K562 (cell line): ENCODE data around the gene SH3TC1. TPM values are rescaled to one million over a fixed set of nuclear protein-coding genes. Genes with fewer than 3 reads are reported as not detected.
A peak's percentile ranks its signal among the peaks of the same experiment; 100 is the strongest.

Experiments used
- ATAC-seq: fragments of 200-7000 bp; cut with Tn5 transposase; 3 replicates; pipeline ENCODE4 v1.9.1; 2020; ENCODE audit warnings: moderate library complexity
- BruUV-seq: library from RNA; stranded (reverse); fragments of 400-500 nt; replicated peaks from 2 replicates; lab custom pipeline; 2021; lab: Mats Ljungman, UMichigan
- CTCF ChIA-PET: fragments of 300-600 bp; formaldehyde crosslinking; extraction: SDS; loops from one replicate; lab custom pipeline; 2021; ENCODE audit warnings: low intra/inter-chr PET ratio; lab: Yijun Ruan, JAX
- POLR2A ChIA-PET: fragments of 300-600, 350-650 bp; sonication (Branson Sonifier 250); formaldehyde crosslinking; extraction: SDS; loops from one replicate; lab custom pipeline; 2021; ENCODE audit warnings: antibody characterized with exemption, inconsistent platforms; lab: Yijun Ruan, JAX
- DNase-seq, 4 experiments: peaks; one replicate each; pipeline versions ENCODE4 v3.0.0 to v3.0.0-alpha.2; 2011 to 2018; ENCODE audit warnings: low spot score in 3 of 4, mixed read lengths in 3 of 4; ENCODE audit errors: extremely low read depth in 1 of 4
- FAIRE-seq: peaks from 2 replicates; lab custom pipeline; 2011; peaks lifted over from hg19 to GRCh38; lab: Jason Lieb, UNC
- H2AFZ ChIP-seq: 2 replicates; pipeline ENCODE4 v1.6.0; 2011; ENCODE audit warnings: low read depth, low read length, control low read depth, inconsistent platforms
- H3K27ac ChIP-seq: fragments of 200-600 bp; 3 replicates; pipeline ENCODE4 v1.8.0; 2011; ENCODE audit warnings: low read depth, mild to moderate bottlenecking, control low read depth, inconsistent platforms, low read length, moderate library complexity, mixed read lengths; ENCODE audit errors: extremely low read depth
- H3K27me3 ChIP-seq, 2 experiments: fragments of 300-600 bp in 1 of 2; 2 replicates in 1 of 2; 3 replicates in 1 of 2; pipeline versions ENCODE4 v1.6.0 to v1.8.0; 2011; ENCODE audit warnings: inconsistent platforms in 2 of 2, low read length in 2 of 2, mild to moderate bottlenecking in 1 of 2, mixed read lengths in 1 of 2, moderate library complexity in 1 of 2; ENCODE audit not compliant: control insufficient read depth in 2 of 2, insufficient read depth in 2 of 2
- H3K36me3 ChIP-seq: fragments of 300-600 bp; 3 replicates; pipeline ENCODE4 v1.8.0; 2011; ENCODE audit warnings: mild to moderate bottlenecking, low read length, inconsistent platforms; ENCODE audit not compliant: control insufficient read depth, insufficient read depth
- H3K4me1 ChIP-seq, 2 experiments: fragments of 200-600 bp in 1 of 2; replicated peaks in 1 of 2; 2 replicates in 1 of 2; 3 replicates in 1 of 2; pipeline versions ENCODE4 v1.5.1 to v1.8.0; 2011; ENCODE audit warnings: inconsistent platforms in 2 of 2, low read length in 2 of 2, mild to moderate bottlenecking in 1 of 2, mixed read lengths in 1 of 2, moderate library complexity in 1 of 2; ENCODE audit not compliant: control insufficient read depth in 2 of 2, insufficient read depth in 2 of 2
- H3K4me2 ChIP-seq: 2 replicates; pipeline ENCODE4 v1.6.1; 2011; ENCODE audit warnings: low read length, control low read depth, inconsistent platforms, mixed read lengths; ENCODE audit not compliant: insufficient read depth
- H3K4me3 ChIP-seq: fragments of 200-600 bp; sonication (generic), shearing (Covaris generic); 2 replicates; pipeline ENCODE4 v1.5.1; 2016; ENCODE audit warnings: control low read depth, inconsistent platforms
- H3K79me2 ChIP-seq: fragments of 200-600 bp; 3 replicates; pipeline ENCODE4 v1.8.0; 2011; ENCODE audit warnings: low read length, inconsistent platforms; ENCODE audit not compliant: control insufficient read depth, insufficient read depth
- H3K9ac ChIP-seq, 2 experiments: 2 replicates each; pipeline versions ENCODE4 v1.6.0 to v1.6.1; 2011; ENCODE audit warnings: low read depth in 2 of 2, low read length in 2 of 2, control low read depth in 1 of 2, inconsistent platforms in 1 of 2, mild to moderate bottlenecking in 1 of 2, mixed read lengths in 1 of 2; ENCODE audit not compliant: insufficient read depth in 1 of 2
- H3K9me1 ChIP-seq: one replicate; pipeline ENCODE4 v1.6.0; 2011; ENCODE audit warnings: inconsistent platforms, mild to moderate bottlenecking, low read length, moderate library complexity; ENCODE audit not compliant: control insufficient read depth, insufficient read depth
- H3K9me3 ChIP-seq: replicated peaks from 2 replicates; pipeline ENCODE4 v1.5.1; 2011; ENCODE audit warnings: low read depth, low read length, inconsistent platforms; ENCODE audit not compliant: control insufficient read depth, insufficient read depth
- H4K20me1 ChIP-seq: replicated peaks from 2 replicates; pipeline ENCODE4 v1.6.1; 2011; ENCODE audit warnings: low read length, inconsistent platforms, mixed read lengths; ENCODE audit not compliant: control insufficient read depth, insufficient read depth
- C11orf30 ChIP-seq: fragments of 450-650 bp; IDR thresholded peaks from 2 replicates; pipeline ENCODE4 v1.6.1; 2016; ENCODE audit warnings: low read depth, mild to moderate bottlenecking
- CBX3 ChIP-seq, 2 experiments: IDR thresholded peaks; 1 replicate in 1 of 2; 2 replicates in 1 of 2; pipeline ENCODE4 v1.6.1; 2012; ENCODE audit warnings: inconsistent platforms in 2 of 2, low read length in 2 of 2, borderline replicate concordance in 1 of 2, control low read depth in 1 of 2
- KLF1 ChIP-seq: fragments of 450-650 bp; IDR thresholded peaks from 2 replicates; pipeline ENCODE4 v1.6.1; 2016; ENCODE audit warnings: missing genetic modification characterization, missing compliant biosample characterization
- MAFF ChIP-seq: IDR thresholded peaks from 2 replicates; pipeline ENCODE4 v1.6.1; 2012; ENCODE audit warnings: low read length, improper control_type of control experiment
- NBN ChIP-seq: fragments of 450-650 bp; IDR thresholded peaks from 2 replicates; pipeline ENCODE4 v1.6.1; 2016; ENCODE audit warnings: low read depth, mild to moderate bottlenecking
- POLR2H ChIP-seq: IDR thresholded peaks from 2 replicates; pipeline ENCODE4 v1.6.1; 2016; ENCODE audit warnings: missing genetic modification characterization, low read depth, mild to moderate bottlenecking, control low read depth, missing compliant biosample characterization, moderate library complexity
- TBL1XR1 ChIP-seq, 2 experiments: IDR thresholded peaks; 2 replicates each; pipeline ENCODE4 v1.6.1; 2012; ENCODE audit warnings: improper control_type of control experiment in 2 of 2, low read length in 2 of 2, mild to moderate bottlenecking in 1 of 2
- ZNF354B ChIP-seq: fragments of 250-450 bp; sonication (Bioruptor Pico); IDR thresholded peaks from 2 replicates; pipeline ENCODE4 v1.4.0; 2020
- ZNF696 ChIP-seq: fragments of 250-450 bp; sonication (Bioruptor Pico); conservative IDR thresholded peaks from 2 replicates; pipeline ENCODE4 v1.4.0; 2020; ENCODE audit warnings: mild to moderate bottlenecking, moderate library complexity
- WGBS: fragments of 100-300 bp; shearing (Covaris generic); methylation state at CpG from one replicate; pipeline ENCODE4 v1.1.6; 2016; ENCODE audit warnings: low coverage, mixed read lengths; ENCODE audit not compliant: insufficient coverage; ENCODE audit errors: missing lambda C conversion rate; 5-methylcytosine and 5-hydroxymethylcytosine counted together
- in situ Hi-C: fragments of 300-500 bp; cut with MboI; formaldehyde crosslinking; loops from 4 replicates; pipeline ENCODE4 v1.15.0; 2018; ENCODE audit warnings: inconsistent platforms, mixed read lengths
- intact Hi-C: fragments of 100-400 bp; cut with micrococcal nuclease; formaldehyde crosslinking; loops from 2 replicates; pipeline ENCODE4 v1.14.2; 2022
- polyA plus RNA-seq, 8 experiments: library from polyadenylated mRNA; depleted of rRNA in 4 of 8; stranded (reverse) in 5 of 8; unstranded in 3 of 8; fragments of >200 nt; fragmentation: Nextera tagmentation in 2 of 8; fragmentation: Illumina TruSeq in 1 of 8; extraction: Ambion mirVana in 2 of 8; extraction: Trizol in 1 of 8; gene quantifications; 2 replicates each; pipeline versions ENCODE4 v1.2.1 to v1.2.3, GENCODE V29; 2011 to 2014; ENCODE audit warnings: inconsistent platforms in 1 of 8, missing spikeins in 1 of 8
- total RNA-seq, 7 experiments: library from RNA; depleted of rRNA in 6 of 7; stranded (reverse); fragments of >200 nt in 6 of 7; fragmentation: Illumina TruSeq in 2 of 7; extraction: Trizol in 2 of 7; gene quantifications; 2 replicates each; pipeline versions ENCODE4 v1.2.1 to v1.2.3, GENCODE V29; 2011 to 2021; ENCODE audit warnings: low replicate concordance in 1 of 7
- TF ChIP-seq, protein P1 (sequence below): fragments of 250-450 bp; sonication (Bioruptor Pico); IDR thresholded peaks from 2 replicates; pipeline ENCODE4 v1.5.0; 2021; ENCODE audit warnings: mild to moderate bottlenecking, borderline replicate concordance
- TF ChIP-seq, protein P2 (sequence below): sonication (generic); formaldehyde crosslinking; IDR thresholded peaks from 2 replicates; pipeline ENCODE4 v1.8.1; 2023; ENCODE audit warnings: mild to moderate bottlenecking, missing genetic modification reagents
- TF ChIP-seq, protein P3 (sequence below), 2 experiments: fragments of 200-800 bp in 1 of 2; sonication (Bioruptor generic) in 1 of 2; sonication (generic) in 1 of 2; formaldehyde crosslinking in 1 of 2; IDR thresholded peaks in 1 of 2; conservative IDR thresholded peaks in 1 of 2; 2 replicates each; pipeline versions ENCODE4 v1.5.0 to v1.6.1; 2016 to 2020; ENCODE audit warnings: missing compliant biosample characterization in 1 of 2, missing genetic modification characterization in 1 of 2, missing genetic modification reagents in 1 of 2
- TF ChIP-seq, protein P4 (sequence below): fragments of 450-650 bp; IDR thresholded peaks from 2 replicates; pipeline ENCODE4 v1.6.1; 2017; ENCODE audit warnings: antibody characterized with exemption

SH3TC1 gene
- total and polyA plus RNA-seq, 9 of the 15 experiments (the other 6 are each of a cell fraction or from before 2014, with no cell fraction given): 0.04 to 2.1 (median 0.48) TPM; not detected in 1

DNA sequence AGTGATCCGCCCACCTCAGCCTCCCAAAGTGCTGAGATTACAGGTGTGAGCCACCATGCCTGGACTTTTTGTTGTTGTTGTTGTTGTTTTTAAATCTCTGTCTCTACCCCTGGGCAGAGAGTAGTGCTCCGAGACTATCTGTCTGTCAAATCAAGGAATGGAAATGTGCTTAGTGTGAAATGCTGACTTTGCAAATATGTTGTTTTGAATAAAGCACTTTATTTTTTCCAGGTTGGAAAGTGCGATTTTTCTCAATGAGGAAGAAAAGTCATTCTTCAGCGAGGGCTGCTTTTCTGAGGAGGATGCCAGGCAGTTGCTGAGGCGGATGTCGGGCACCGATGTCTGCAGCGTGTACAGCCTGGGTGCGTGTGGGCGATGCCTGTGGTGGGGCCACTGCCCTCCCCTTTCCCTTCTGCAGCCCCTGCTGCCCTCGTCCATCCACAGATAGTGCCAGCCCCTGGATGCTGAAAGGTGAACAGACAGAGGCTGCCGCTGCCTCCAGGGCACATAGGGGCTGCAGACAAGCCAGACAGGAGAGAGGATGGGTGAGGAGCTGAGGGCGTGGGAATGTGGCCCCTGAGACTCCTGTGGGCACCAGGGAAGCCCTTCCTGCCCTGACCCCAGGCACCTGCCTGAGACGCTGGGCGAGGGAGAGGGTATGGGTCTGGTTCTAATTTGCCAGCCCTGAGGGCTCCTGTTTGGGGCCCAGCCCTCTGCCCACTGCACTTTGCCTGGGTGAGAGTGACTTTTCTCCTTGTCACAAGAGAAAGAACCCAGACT lies 23.7 kb downstream of the SH3TC1 start:
- Histone ChIP-seq H4K20me1 (peaks cover 10% of the 10 kb centered on the region), H3K4me3 (no peak overlapping the region), H3K9ac (no peak overlapping the region; a peak in 1 of 4 replicates), H3K79me2 (no peaks in the 10 kb centered on the region), H3K9me1 (no peaks in the 10 kb centered on the region), H3K9me3 (no peaks in the 10 kb centered on the region), H3K27ac (no peak overlapping the region), H3K4me1 (peaks cover 0 to 7% of the 10 kb centered on the region in 2 experiments; a peak in 1 of 5 replicates), H3K36me3 (no peaks in the 10 kb centered on the region), H3K4me2 (no peak overlapping the region), H2AFZ (no peak overlapping the region), H3K27me3 (peaks cover 0 to 43% of the 10 kb centered on the region in 2 experiments; a peak in 2 of 5 replicates)
- in situ Hi-C loops: no loop called here
- ATAC-seq (no peak), DNase-seq (no peak), FAIRE-seq (no peak)
- ChIA-PET CTCF (no interaction called here), POLR2A (no interaction called here)
- no TSS peak for BruUV-seq
- WGBS: 24% methylated on average over 15 of the region's 15 CpGs
- intact Hi-C loops: no loop called here
- no peak for TF ChIP-seq NBN
- no peak for TF ChIP-seq ZNF354B (CRISPR knock-in tag)
- TF ChIP-seq, protein P1, sequence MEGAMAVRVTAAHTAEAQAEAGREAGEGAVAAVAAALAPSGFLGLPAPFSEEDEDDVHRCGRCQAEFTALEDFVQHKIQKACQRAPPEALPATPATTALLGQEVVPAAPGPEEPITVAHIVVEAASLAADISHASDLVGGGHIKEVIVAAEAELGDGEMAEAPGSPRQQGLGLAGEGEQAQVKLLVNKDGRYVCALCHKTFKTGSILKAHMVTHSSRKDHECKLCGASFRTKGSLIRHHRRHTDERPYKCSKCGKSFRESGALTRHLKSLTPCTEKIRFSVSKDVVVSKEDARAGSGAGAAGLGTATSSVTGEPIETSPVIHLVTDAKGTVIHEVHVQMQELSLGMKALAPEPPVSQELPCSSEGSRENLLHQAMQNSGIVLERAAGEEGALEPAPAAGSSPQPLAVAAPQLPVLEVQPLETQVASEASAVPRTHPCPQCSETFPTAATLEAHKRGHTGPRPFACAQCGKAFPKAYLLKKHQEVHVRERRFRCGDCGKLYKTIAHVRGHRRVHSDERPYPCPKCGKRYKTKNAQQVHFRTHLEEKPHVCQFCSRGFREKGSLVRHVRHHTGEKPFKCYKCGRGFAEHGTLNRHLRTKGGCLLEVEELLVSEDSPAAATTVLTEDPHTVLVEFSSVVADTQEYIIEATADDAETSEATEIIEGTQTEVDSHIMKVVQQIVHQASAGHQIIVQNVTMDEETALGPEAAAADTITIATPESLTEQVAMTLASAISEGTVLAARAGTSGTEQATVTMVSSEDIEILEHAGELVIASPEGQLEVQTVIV (CRISPR knock-in tag): no peak
- no peak for TF ChIP-seq ZNF696 (CRISPR knock-in tag)
- TF ChIP-seq TBL1XR1 (IDR thresholded peaks at IDR 0.05; ENCODE audit: low read length in 2 of 2): no peak
- TF ChIP-seq KLF1 (tag): no peak
- peak; percentile 95 for TF ChIP-seq C11orf30
- TF ChIP-seq, protein P2, sequence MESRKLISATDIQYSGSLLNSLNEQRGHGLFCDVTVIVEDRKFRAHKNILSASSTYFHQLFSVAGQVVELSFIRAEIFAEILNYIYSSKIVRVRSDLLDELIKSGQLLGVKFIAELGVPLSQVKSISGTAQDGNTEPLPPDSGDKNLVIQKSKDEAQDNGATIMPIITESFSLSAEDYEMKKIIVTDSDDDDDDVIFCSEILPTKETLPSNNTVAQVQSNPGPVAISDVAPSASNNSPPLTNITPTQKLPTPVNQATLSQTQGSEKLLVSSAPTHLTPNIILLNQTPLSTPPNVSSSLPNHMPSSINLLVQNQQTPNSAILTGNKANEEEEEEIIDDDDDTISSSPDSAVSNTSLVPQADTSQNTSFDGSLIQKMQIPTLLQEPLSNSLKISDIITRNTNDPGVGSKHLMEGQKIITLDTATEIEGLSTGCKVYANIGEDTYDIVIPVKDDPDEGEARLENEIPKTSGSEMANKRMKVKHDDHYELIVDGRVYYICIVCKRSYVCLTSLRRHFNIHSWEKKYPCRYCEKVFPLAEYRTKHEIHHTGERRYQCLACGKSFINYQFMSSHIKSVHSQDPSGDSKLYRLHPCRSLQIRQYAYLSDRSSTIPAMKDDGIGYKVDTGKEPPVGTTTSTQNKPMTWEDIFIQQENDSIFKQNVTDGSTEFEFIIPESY (CRISPR knock-in tag): no peak
- TF ChIP-seq, protein P3, sequence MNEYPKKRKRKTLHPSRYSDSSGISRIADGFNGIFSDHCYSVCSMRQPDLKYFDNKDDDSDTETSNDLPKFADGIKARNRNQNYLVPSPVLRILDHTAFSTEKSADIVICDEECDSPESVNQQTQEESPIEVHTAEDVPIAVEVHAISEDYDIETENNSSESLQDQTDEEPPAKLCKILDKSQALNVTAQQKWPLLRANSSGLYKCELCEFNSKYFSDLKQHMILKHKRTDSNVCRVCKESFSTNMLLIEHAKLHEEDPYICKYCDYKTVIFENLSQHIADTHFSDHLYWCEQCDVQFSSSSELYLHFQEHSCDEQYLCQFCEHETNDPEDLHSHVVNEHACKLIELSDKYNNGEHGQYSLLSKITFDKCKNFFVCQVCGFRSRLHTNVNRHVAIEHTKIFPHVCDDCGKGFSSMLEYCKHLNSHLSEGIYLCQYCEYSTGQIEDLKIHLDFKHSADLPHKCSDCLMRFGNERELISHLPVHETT (CRISPR knock-in tag; conservative IDR thresholded peaks at IDR 0.05 in 1 of 2, IDR thresholded peaks at IDR 0.05 in 1 of 2): no peak
- TF ChIP-seq MAFF: peak; percentile 97
- no peak for TF ChIP-seq POLR2H
- TF ChIP-seq, protein P4, sequence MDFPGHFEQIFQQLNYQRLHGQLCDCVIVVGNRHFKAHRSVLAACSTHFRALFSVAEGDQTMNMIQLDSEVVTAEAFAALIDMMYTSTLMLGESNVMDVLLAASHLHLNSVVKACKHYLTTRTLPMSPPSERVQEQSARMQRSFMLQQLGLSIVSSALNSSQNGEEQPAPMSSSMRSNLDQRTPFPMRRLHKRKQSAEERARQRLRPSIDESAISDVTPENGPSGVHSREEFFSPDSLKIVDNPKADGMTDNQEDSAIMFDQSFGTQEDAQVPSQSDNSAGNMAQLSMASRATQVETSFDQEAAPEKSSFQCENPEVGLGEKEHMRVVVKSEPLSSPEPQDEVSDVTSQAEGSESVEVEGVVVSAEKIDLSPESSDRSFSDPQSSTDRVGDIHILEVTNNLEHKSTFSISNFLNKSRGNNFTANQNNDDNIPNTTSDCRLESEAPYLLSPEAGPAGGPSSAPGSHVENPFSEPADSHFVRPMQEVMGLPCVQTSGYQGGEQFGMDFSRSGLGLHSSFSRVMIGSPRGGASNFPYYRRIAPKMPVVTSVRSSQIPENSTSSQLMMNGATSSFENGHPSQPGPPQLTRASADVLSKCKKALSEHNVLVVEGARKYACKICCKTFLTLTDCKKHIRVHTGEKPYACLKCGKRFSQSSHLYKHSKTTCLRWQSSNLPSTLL: no peak
- no peak for TF ChIP-seq CBX3 (IDR thresholded peaks at IDR 0.05; ENCODE audit: borderline replicate concordance in 1 of 2, low read length in 2 of 2)
